Stimulated activated CD8-positive, alpha-beta memory T cell treated with anti-CD3 and anti-CD28 coated beads, Interleukin-2, amount 100 ng/mL, for 1 hour (primary cell): ENCODE data around the gene NCAPH2.

Experiments used
- DNase-seq, 2 donors: peaks; one replicate each; pipeline ENCODE4 v3.0.0-alpha.2; 2020; ENCODE audit warnings: low read depth in 2 of 2

NCAPH2 gene

GRCh38 chr22:50571264-50572175 is 63.5 kb downstream of the NCAPH2 start:
- no peak for DNase-seq

GRCh38 chr22:50572965-50573364 is 64.9 kb downstream of the NCAPH2 start:
- DNase-seq = no peak

DNA sequence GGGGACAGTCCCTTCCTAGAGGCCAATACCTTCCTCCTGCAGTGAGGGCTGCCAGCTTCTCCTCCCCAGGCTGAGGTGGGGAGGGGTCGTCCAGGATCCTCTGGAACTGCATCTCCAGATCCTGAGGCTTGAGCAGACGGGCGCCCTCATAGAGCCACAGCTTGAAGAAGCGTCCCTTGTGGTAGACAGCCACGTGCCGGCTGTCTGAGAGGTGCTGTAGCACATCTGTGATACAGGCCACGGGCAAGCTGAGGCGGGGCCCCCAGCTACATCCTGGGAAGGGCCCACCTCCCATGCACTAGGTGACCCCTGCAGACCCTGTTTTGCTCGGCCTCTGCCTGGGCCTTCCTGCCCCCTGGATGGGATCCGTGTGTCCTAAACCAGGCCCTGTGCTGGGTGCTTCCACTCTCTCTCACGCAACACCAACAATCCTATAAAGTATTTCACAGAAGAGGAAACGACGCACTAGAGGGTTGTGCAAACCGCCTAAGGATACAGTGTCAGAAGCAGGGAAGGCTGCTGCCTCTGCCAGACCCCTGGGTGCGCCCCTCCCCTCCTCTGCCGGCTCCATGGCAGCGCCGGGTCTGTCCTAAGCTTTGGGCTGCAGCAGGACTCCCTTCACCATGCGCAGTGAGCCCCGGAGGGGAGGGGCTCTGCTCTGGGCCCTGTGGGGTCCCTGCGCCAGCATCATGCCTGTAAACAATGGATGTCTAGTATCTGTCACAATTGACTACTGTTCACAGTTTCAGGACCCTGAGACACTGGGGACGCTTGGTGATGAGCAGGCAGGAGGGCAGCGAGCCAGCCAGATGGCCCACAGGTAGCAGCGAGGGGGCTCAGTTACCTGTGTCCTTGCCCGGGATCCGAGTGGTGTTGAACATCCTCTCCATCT is 65.7 kb downstream of the NCAPH2 start:
- DNase-seq = no peak

DNA sequence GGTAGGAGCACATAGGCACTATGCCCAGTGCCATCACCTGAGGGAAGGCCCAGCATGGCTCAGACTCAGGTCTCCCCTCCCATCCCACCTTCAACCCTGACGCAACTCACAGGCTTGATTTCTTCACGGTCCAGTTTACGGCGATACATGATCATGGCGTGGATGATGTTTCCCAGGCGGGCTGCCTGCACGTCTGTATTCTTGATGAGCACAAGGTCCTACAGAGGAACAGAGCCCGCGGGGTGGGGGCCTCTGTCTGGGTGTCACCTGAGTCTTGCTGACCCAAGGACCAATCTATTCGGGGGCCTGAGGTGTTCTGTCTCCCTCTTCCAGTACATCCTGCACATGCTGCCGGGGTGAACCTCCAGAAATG is 66.3 kb downstream of the NCAPH2 start:
- DNase-seq = no peak
